Measurements from ENCODE around the gene CCDC89. TPM values are rescaled to one million over a fixed set of nuclear protein-coding genes. Genes with fewer than 3 reads are reported as not detected.

Gene CCDC89
- total RNA-seq (1 to 10 TPM; 1.5 to 2.5 TPM), polyA plus RNA-seq (ENCODE audit: insufficient read length in 6 of 6) (1 to 10 TPM; 5.1 to 7.0 (median 6.5) TPM)
- long read RNA-seq, donor 1, transcript CCDC89-201 (1 exons, 1,412 nt): major isoform, 11 of 11 reads
- long read RNA-seq, donor 1, partial matches to known transcripts: 0 of 11 reads
- long read RNA-seq, donor 1, other reads (novel, unspliced or antisense): 0 of 11 reads
- long read RNA-seq, donor 2, partial matches to known transcripts: 0 of 4 reads
- long read RNA-seq, donor 2, other reads (novel, unspliced or antisense): 0 of 4 reads
- long read RNA-seq, donor 3, partial matches to known transcripts: 0 of 2 reads
- long read RNA-seq, donor 3, other reads (novel, unspliced or antisense): 0 of 2 reads
- long read RNA-seq, donor 4, partial matches to known transcripts: 0 of 2 reads
- long read RNA-seq, donor 4, other reads (novel, unspliced or antisense): 0 of 2 reads
- long read RNA-seq, donor 5, transcript CCDC89-201 (1 exons, 1,412 nt): major isoform, 9 of 9 reads
- long read RNA-seq, donor 5, partial matches to known transcripts: 0 of 9 reads
- long read RNA-seq, donor 5, other reads (novel, unspliced or antisense): 0 of 9 reads
- long read RNA-seq, donor 6, transcript CCDC89-201 (1 exons, 1,412 nt): major isoform, 5 of 5 reads
- long read RNA-seq, donor 6, partial matches to known transcripts: 0 of 5 reads
- long read RNA-seq, donor 6, other reads (novel, unspliced or antisense): 0 of 5 reads
- long read RNA-seq, donor 7, partial matches to known transcripts: 0 of 4 reads
- long read RNA-seq, donor 7, other reads (novel, unspliced or antisense): 0 of 4 reads
- long read RNA-seq, donor 8, partial matches to known transcripts: 0 of 4 reads
- long read RNA-seq, donor 8, other reads (novel, unspliced or antisense): 0 of 4 reads
- long read RNA-seq, donor 9: 0 reads
- long read RNA-seq, donor 10, partial matches to known transcripts: 0 of 3 reads
- long read RNA-seq, donor 10, other reads (novel, unspliced or antisense): 0 of 3 reads
- long read RNA-seq, donor 11, partial matches to known transcripts: 0 of 1 reads
- long read RNA-seq, donor 11, other reads (novel, unspliced or antisense): 0 of 1 reads
- long read RNA-seq, donor 12: 0 reads

DNA sequence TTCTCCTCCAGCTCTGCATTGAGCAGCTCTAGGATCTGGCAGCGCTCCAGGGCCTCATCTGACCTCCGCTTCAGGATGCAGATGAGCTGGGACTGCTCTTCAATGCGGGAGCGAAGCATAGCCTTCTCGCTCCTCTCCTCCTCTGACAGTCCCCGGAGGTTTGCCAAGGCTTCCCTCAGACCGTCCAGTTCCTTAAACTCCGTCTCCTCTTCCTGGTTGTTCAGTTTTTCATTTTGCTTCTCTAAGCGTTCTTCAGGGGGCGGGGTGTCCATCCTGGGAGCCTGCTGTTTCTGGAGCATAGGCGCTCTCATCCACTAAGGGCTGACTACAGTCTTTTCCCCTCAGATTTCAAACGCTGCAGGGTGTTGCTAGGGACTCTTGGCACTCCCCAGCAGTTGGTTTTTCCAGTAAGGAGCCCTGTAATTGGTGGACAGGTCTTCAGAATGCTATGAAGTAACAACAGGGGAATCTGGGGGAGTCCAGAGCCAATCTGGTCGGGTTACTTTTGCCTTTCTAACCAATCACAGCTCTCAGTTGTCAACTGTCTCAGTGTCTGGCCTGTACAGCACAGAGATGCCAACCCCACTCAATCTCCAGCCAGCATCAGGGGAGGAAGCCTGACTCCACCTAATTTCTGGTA, at the start of gene CCDC89:
Gene CCDC89, minus strand, starts transcription at position 376 of the 640 bp plus-strand sequence. Its CDS starts 65 bp downstream, at position 311.
- TF ChIP-seq, protein P1, sequence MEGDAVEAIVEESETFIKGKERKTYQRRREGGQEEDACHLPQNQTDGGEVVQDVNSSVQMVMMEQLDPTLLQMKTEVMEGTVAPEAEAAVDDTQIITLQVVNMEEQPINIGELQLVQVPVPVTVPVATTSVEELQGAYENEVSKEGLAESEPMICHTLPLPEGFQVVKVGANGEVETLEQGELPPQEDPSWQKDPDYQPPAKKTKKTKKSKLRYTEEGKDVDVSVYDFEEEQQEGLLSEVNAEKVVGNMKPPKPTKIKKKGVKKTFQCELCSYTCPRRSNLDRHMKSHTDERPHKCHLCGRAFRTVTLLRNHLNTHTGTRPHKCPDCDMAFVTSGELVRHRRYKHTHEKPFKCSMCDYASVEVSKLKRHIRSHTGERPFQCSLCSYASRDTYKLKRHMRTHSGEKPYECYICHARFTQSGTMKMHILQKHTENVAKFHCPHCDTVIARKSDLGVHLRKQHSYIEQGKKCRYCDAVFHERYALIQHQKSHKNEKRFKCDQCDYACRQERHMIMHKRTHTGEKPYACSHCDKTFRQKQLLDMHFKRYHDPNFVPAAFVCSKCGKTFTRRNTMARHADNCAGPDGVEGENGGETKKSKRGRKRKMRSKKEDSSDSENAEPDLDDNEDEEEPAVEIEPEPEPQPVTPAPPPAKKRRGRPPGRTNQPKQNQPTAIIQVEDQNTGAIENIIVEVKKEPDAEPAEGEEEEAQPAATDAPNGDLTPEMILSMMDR (IDR thresholded peaks at IDR 0.05): no peak
- H3K4me1 ChIP-seq: peaks cover 0 to 4% of the 10 kb centered on the region in 2 donors
- ATAC-seq: peak; percentile 75

DNA sequence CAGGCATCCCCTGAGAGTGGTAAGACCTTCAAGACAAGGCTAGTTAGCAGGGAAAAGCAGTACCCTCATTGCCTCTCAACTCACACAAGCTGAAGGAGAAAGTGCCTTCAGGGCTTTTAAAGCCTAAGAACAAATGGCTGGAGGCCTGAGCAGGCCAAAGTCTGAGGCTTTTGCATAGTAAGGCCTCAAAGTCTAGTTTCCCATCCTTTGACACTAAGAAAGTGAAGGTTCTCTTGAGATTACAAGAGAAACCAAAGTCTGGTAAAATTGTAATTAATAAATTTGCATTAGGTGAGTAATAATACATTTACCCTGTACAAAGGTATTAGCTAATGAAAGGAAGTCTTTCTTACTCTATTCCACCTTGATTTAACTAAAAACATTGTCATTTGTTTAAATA, 47.0 kb upstream of the CCDC89 start:
- no peak overlapping the region for H3K4me3 ChIP-seq
- DNase-seq: no peak
- intact Hi-C loops (cut with DNase I): no loop called here

More for the DNA sequence above, at the start of gene CCDC89:
- Histone ChIP-seq H3K9me3 (no peaks in the 10 kb centered on the region), H3K36me3 (no peaks in the 10 kb centered on the region), H3K4me3 (peak within 1 kb of the TSS; percentile 1 to 15), H3K27me3 (peaks cover 0 to 7% of the 10 kb centered on the region in 2 donors), H3K27ac (peak within 1 kb of the TSS; percentile 48 to 81)
- intact Hi-C loops (cut with DNase I): no loop called here
- DNase-seq: peak in 3 of 4 donors; percentile 72 to 96 (median 91)

GRCh38 chr11:85726381-85726780, 40.4 kb upstream of the CCDC89 start:
- H3K36me3 ChIP-seq: no peaks in the 10 kb centered on the region
- no peak overlapping the region for H3K4me3 ChIP-seq
- ATAC-seq (no peak), DNase-seq (no peak)
- no peaks in the 10 kb centered on the region for H3K9me3 ChIP-seq
- TF ChIP-seq, protein P1 (IDR thresholded peaks at IDR 0.05): no peak
- no peak overlapping the region for H3K27ac ChIP-seq
- peaks cover 0 to 4% of the 10 kb centered on the region in 2 donors for H3K4me1 ChIP-seq
- H3K27me3 ChIP-seq: no peaks in the 10 kb centered on the region
- intact Hi-C loops (cut with DNase I): no loop called here

More for the DNA sequence above, 47.0 kb upstream of the CCDC89 start:
- TF ChIP-seq, protein P1 (IDR thresholded peaks at IDR 0.05): no peak
- Histone ChIP-seq H3K27ac (no peak overlapping the region), H3K36me3 (no peaks in the 10 kb centered on the region), H3K4me1 (no peaks in the 10 kb centered on the region), H3K9me3 (no peaks in the 10 kb centered on the region), H3K27me3 (no peaks in the 10 kb centered on the region)
- ATAC-seq: no peak

DNA sequence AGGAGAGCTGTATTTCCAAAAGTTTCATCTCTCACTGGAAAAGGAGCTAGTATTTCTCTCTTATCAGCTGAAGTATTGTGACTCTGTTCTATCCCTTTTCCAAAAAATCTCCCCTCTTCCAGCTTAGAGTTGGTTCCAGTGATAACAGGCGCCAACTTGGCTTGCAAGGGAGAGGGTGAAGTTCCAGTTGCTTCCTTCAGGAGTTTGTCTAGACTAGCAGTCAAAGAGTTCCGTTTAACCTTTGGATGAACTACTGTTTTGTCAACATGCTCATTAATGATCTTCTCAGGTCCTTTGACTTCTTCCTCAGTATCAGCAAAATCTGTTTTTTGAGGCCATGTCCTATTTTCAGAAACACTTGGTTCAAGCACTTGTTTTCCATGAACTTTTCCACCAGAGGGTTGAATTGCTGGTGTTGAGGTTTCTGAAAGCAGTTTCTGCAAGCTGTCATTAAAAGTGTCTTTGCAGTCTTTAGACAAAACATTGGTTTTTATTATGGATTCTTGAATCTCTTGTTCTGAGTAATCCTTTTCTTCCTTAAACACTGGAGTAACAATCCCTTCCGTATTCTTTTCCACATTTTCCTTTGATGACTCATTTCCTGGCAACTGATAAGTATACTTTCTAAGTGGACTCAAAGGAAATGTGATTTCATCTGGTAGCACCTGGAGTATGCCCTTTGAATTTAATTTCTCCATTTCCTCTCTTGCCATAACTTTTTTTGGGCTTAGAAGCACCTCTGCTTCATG, 39.7 kb upstream of the CCDC89 start:
- H3K27ac ChIP-seq: no peak overlapping the region
- TF ChIP-seq, protein P1 (IDR thresholded peaks at IDR 0.05): no peak
- intact Hi-C loops (cut with DNase I): no loop called here
- no peak overlapping the region for H3K4me3 ChIP-seq
- ATAC-seq (peak; percentile 75), DNase-seq (no peak)
- H3K27me3 ChIP-seq: no peaks in the 10 kb centered on the region
- no peaks in the 10 kb centered on the region for H3K9me3 ChIP-seq
- H3K4me1 ChIP-seq: peaks cover 0 to 4% of the 10 kb centered on the region in 2 donors
- no peaks in the 10 kb centered on the region for H3K36me3 ChIP-seq

All from left lung (tissue), 14 donors.